VCaP (cell line): ENCODE data around the gene PPP2R2C.

Source experiments
- H3K27ac ChIP-seq: fragments of 450-650 bp; 2 replicates; pipeline ENCODE4 v1.5.1; 2017
- CTCF ChIP-seq: fragments of 450-650 bp; conservative IDR thresholded peaks from 2 replicates; pipeline ENCODE4 v1.5.1; 2017; ENCODE audit warnings: mild to moderate bottlenecking, moderate library complexity

Gene PPP2R2C

DNA sequence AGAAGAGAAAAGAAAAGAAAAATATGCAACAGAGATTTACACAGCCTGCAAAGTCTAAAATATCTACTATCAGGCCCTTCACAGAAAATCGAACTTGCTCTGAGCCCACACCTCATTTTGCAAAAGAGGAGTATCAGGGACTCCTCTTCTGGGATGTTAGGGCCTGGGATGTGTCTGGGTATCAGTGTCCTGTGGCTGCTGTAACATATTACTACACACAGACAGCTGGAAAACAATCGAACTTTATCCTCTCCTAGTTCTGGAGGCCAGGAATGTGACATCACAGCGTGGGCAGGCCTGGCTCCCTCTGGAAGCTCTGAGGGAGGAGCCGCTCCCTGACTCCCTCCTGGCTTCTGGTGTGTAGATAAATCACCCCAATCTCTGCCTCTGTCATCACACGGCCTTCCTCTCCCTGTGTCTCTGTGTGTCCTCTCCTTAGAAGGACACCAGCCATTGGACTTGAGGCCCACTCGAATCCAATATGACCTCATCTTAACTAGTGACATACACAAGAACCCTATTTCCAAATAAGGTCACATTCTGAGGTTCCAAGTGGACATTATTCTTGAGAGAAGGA is 52.9 kb downstream of the PPP2R2C start:
- TF ChIP-seq CTCF = no peak

GRCh38 chr4:6418193-6418755 is 54.1 kb downstream of the PPP2R2C start:
- TF ChIP-seq CTCF = no peak

More for the DNA sequence above, 52.9 kb downstream of the PPP2R2C start:
- H3K27ac ChIP-seq = no peak overlapping the region

GRCh38 chr4:6417516-6418050 is 54.8 kb downstream of the PPP2R2C start:
- no peak for TF ChIP-seq CTCF
- H3K27ac ChIP-seq = no peak overlapping the region

More at GRCh38 chr4:6418193-6418755, 54.1 kb downstream of the PPP2R2C start:
- no peak overlapping the region for H3K27ac ChIP-seq

DNA sequence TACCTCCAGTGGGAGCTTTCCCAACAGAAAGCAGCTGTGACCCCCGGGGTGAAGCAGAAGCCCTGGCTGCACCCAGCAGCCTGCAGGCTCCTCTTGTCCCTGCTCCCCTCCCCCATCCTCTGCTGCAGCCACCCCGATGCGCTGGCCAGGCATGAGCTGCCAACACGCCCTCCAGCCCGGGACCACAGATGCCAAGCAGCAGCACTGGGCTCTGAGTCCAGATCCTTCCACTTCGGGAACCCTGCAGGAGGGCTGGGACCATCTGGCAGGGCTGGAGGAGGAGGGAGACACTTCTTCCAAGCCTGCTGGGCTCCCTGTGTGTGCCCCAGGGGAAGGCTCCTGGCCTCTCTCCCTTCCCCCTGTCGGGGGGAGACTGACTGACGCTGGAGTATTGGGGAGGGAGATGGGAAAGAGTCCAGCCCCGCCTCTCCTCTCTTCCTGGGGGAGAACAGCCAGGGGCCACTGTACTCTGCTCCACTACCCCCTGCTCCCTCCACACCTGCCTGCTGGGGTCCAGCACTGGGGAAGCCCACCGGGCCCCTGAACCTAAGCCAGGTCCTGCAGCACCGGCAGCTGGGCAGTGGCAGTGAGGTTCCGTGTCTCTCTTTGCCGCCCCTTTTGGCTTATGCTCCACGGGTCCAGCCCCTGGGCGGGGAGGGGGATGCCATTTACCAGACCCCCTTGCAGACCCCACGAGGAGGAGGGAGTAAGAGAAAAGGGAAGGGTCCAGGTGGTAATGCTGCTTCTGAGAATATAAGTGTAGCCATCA is 55.7 kb downstream of the PPP2R2C start:
- no peak for TF ChIP-seq CTCF

GRCh38 chr4:6415031-6415705 is 57.2 kb downstream of the PPP2R2C start:
- no peak overlapping the region for H3K27ac ChIP-seq
- no peak for TF ChIP-seq CTCF

More for the DNA sequence above, 55.7 kb downstream of the PPP2R2C start:
- H3K27ac ChIP-seq = no peak overlapping the region

GRCh38 chr4:6414578-6414977 is 57.8 kb downstream of the PPP2R2C start:
- no peak for TF ChIP-seq CTCF
- H3K27ac ChIP-seq = no peak overlapping the region

DNA sequence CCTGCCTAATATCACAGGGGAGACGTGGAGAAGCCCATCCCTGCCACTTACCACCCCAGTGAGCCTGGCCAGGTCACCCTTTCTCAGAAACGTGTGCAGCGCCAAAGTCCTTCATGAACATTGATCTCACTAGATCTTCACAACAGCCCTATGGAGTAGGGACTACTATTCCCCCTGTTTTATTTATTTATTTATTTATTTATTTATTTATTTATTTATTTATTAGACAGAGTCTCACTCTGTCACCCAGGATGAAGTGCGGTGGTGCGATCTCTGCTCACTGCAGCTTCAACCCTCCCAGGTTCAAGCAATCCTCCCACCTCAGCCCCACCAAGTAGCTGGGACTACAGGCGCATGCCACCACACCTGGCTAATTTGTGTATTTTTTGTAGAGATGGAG is 61.8 kb downstream of the PPP2R2C start:
- TF ChIP-seq CTCF = no peak
- H3K27ac ChIP-seq = no peak overlapping the region
